H1 (cell line): ENCODE data around the gene SPPL3. TPM values are rescaled to one million over a fixed set of nuclear protein-coding genes. Genes with fewer than 3 reads are reported as not detected.

ENCODE experiments used
- CTCF ChIA-PET: fragments of 300-600 bp; sonication (Branson Sonifier 250); formaldehyde crosslinking; loops from one replicate; lab custom pipeline; 2021; ENCODE audit not compliant: partially characterized antibody; lab: Charles Lee
- POLR2A ChIA-PET: fragments of 300-600 bp; sonication (Branson Sonifier 250); formaldehyde crosslinking; loops from one replicate; lab custom pipeline; 2021; ENCODE audit warnings: inconsistent platforms; ENCODE audit not compliant: partially characterized antibody; lab: Charles Lee
- DNase-seq, 2 experiments: peaks; one replicate each; pipeline versions ENCODE4 v3.0.0 to v3.0.0-alpha.2; 2010 to 2022; ENCODE audit warnings: low spot score in 2 of 2, low read depth in 1 of 2, mixed read lengths in 1 of 2
- FAIRE-seq: peaks from 2 replicates; lab custom pipeline; 2011; peaks lifted over from hg19 to GRCh38; lab: Jason Lieb, UNC
- H2AFZ ChIP-seq: 2 replicates; pipeline ENCODE4 v1.8.1; 2012; ENCODE audit warnings: low read length, inconsistent platforms
- H2AK5ac ChIP-seq: 2 replicates; pipeline ENCODE4 v1.6.1; 2013; ENCODE audit warnings: low read depth, low read length
- H2BK120ac ChIP-seq: replicated peaks from 2 replicates; pipeline ENCODE3; 2013; ENCODE audit warnings: low read depth, low read length, inconsistent platforms
- H2BK12ac ChIP-seq: 2 replicates; pipeline ENCODE4 v1.6.1; 2013; ENCODE audit warnings: low read depth, low read length
- H2BK15ac ChIP-seq: 2 replicates; pipeline ENCODE4 v1.6.1; 2013; ENCODE audit warnings: low read length
- H2BK20ac ChIP-seq: 2 replicates; pipeline ENCODE4 v1.6.1; 2013; ENCODE audit warnings: low read length
- H2BK5ac ChIP-seq: 2 replicates; pipeline ENCODE4 v1.6.1; 2013; ENCODE audit warnings: low read depth, low read length
- H3K14ac ChIP-seq: 2 replicates; pipeline ENCODE4 v1.6.1; 2013; ENCODE audit warnings: inconsistent platforms; ENCODE audit not compliant: insufficient read length
- H3K18ac ChIP-seq: 2 replicates; pipeline ENCODE4 v1.6.1; 2013; ENCODE audit warnings: low read length; ENCODE audit errors: extremely low read depth
- H3K23ac ChIP-seq: 2 replicates; pipeline ENCODE4 v1.6.1; 2013; ENCODE audit warnings: inconsistent platforms; ENCODE audit not compliant: insufficient read length
- H3K23me2 ChIP-seq: 2 replicates; pipeline ENCODE4 v1.6.1; 2013; ENCODE audit warnings: low read depth, low read length
- H3K27ac ChIP-seq: 2 replicates; pipeline ENCODE4 v1.6.1; 2011; ENCODE audit warnings: low read depth, low read length, inconsistent platforms
- H3K27me3 ChIP-seq, 4 experiments: replicated peaks in 1 of 4; 1 replicate in 1 of 4; 2 replicates in 3 of 4; pipeline versions ENCODE4 v1.6.1 to v1.8.1; 2011 to 2013; ENCODE audit warnings: low read length in 3 of 4, mild to moderate bottlenecking in 3 of 4, inconsistent platforms in 2 of 4, mixed read lengths in 2 of 4, moderate library complexity in 1 of 4; ENCODE audit not compliant: control insufficient read depth in 3 of 4, insufficient read depth in 3 of 4; ENCODE audit errors: extremely low read depth in 1 of 4
- H3K36me3 ChIP-seq, 4 experiments: 2 replicates each; pipeline versions ENCODE4 v1.6.1 to v1.8.1; 2011 to 2013; ENCODE audit warnings: mild to moderate bottlenecking in 4 of 4, low read length in 3 of 4, moderate library complexity in 2 of 4, control low read depth in 1 of 4, inconsistent platforms in 1 of 4; ENCODE audit not compliant: insufficient read depth in 4 of 4, control insufficient read depth in 2 of 4
- H3K4ac ChIP-seq: replicated peaks from 2 replicates; pipeline ENCODE3; 2013; ENCODE audit warnings: low read length, low read depth, mixed read lengths, inconsistent platforms; ENCODE audit not compliant: insufficient read length
- H3K4me1 ChIP-seq, 4 experiments: replicated peaks in 1 of 4; 1 replicate in 1 of 4; 2 replicates in 3 of 4; pipeline versions ENCODE4 v1.6.1 to v1.8.1; 2011 to 2013; ENCODE audit warnings: low read length in 3 of 4, inconsistent platforms in 2 of 4, mixed read lengths in 1 of 4; ENCODE audit not compliant: insufficient read depth in 4 of 4, control insufficient read depth in 3 of 4
- H3K4me2 ChIP-seq, 2 experiments: 2 replicates each; pipeline versions ENCODE4 v1.6.1 to v1.8.1; 2011 to 2013; ENCODE audit warnings: low read depth in 2 of 2, low read length in 2 of 2, control low read depth in 1 of 2, inconsistent platforms in 1 of 2, mild to moderate bottlenecking in 1 of 2; ENCODE audit not compliant: insufficient read depth in 1 of 2
- H3K4me3 ChIP-seq, 4 experiments: fragments of 200-600, 300-600 bp in 1 of 4; sonication (generic), shearing (Covaris generic), sonication (Bioruptor Twin) in 1 of 4; 2 replicates each; pipeline versions ENCODE4 v1.5.1 to v1.8.1; 2011 to 2016; ENCODE audit warnings: low read length in 4 of 4, low read depth in 3 of 4, control low read depth in 2 of 4, inconsistent platforms in 2 of 4, mild to moderate bottlenecking in 2 of 4, mixed read lengths in 1 of 4, moderate library complexity in 1 of 4; ENCODE audit not compliant: insufficient read depth in 2 of 4; ENCODE audit errors: extremely low read depth in 1 of 4
- H3K56ac ChIP-seq: replicated peaks from 2 replicates; pipeline ENCODE3; 2013; ENCODE audit warnings: low read depth, mild to moderate bottlenecking, mixed read lengths, low read length, inconsistent platforms; ENCODE audit not compliant: insufficient read length
- H3K79me1 ChIP-seq: 2 replicates; pipeline ENCODE4 v1.6.1; 2013; ENCODE audit warnings: low read depth, low read length, control low read depth
- H3K79me2 ChIP-seq, 2 experiments: 2 replicates each; pipeline versions ENCODE4 v1.6.1 to v1.8.1; 2012 to 2013; ENCODE audit warnings: low read length in 2 of 2, mild to moderate bottlenecking in 2 of 2, inconsistent platforms in 1 of 2; ENCODE audit not compliant: insufficient read depth in 2 of 2, control insufficient read depth in 1 of 2
- H3K9ac ChIP-seq, 4 experiments: replicated peaks in 1 of 4; 1 replicate in 1 of 4; 2 replicates in 3 of 4; pipeline versions ENCODE4 v1.6.1 to v1.8.1; 2011 to 2013; ENCODE audit warnings: low read depth in 3 of 4, low read length in 3 of 4, control low read depth in 2 of 4, mild to moderate bottlenecking in 2 of 4, moderate library complexity in 2 of 4, inconsistent platforms in 1 of 4; ENCODE audit errors: extremely low read depth in 1 of 4
- H3K9me3 ChIP-seq, 2 experiments: 2 replicates each; pipeline versions ENCODE4 v1.6.1 to v1.8.1; 2012 to 2013; ENCODE audit warnings: mild to moderate bottlenecking in 2 of 2, moderate library complexity in 2 of 2, control low read depth in 1 of 2, inconsistent platforms in 1 of 2, low read depth in 1 of 2, low read length in 1 of 2, mixed read lengths in 1 of 2; ENCODE audit not compliant: insufficient read depth in 2 of 2
- H4K20me1 ChIP-seq, 2 experiments: replicated peaks in 1 of 2; 2 replicates each; pipeline versions ENCODE3 to v1.8.1; 2011 to 2013; ENCODE audit warnings: inconsistent platforms in 2 of 2, low read length in 2 of 2, mild to moderate bottlenecking in 1 of 2; ENCODE audit not compliant: insufficient read depth in 2 of 2, control insufficient read depth in 1 of 2
- H4K5ac ChIP-seq: 2 replicates; pipeline ENCODE4 v1.6.1; 2013; ENCODE audit warnings: low read length, low read depth, mixed read lengths, inconsistent platforms; ENCODE audit not compliant: insufficient read length
- H4K8ac ChIP-seq: 2 replicates; pipeline ENCODE4 v1.8.0; 2013; ENCODE audit warnings: mild to moderate bottlenecking, moderate library complexity, low read length, inconsistent platforms; ENCODE audit not compliant: insufficient read depth; ENCODE audit errors: extremely low read depth
- H4K91ac ChIP-seq: replicated peaks from 2 replicates; pipeline ENCODE3; 2013; ENCODE audit warnings: low read length, mixed read lengths, inconsistent platforms; ENCODE audit not compliant: insufficient read length
- CBX8 ChIP-seq: fragments of 300-800, 300-1000 bp; sonication (generic); IDR thresholded peaks from 2 replicates; pipeline ENCODE4 v1.7.1; 2016; ENCODE audit warnings: low read depth, low read length, borderline replicate concordance
- WGBS, 2 experiments: shearing (Covaris generic) in 1 of 2; methylation state at CpG; one replicate each; pipeline versions ENCODE4 v1.1.6 to v1.1.7; 2013 to 2015; ENCODE audit warnings: low lambda C conversion rate in 2 of 2, mixed read lengths in 2 of 2, inconsistent platforms in 1 of 2, low coverage in 1 of 2, missing lambda C conversion rate in 1 of 2; ENCODE audit not compliant: insufficient replicate concordance in 2 of 2, insufficient coverage in 1 of 2, insufficient read length in 1 of 2; ENCODE audit errors: extremely low coverage in 1 of 2, missing lambda C conversion rate in 1 of 2; 5-methylcytosine and 5-hydroxymethylcytosine counted together
- polyA plus RNA-seq, 7 experiments: library from polyadenylated mRNA; depleted of rRNA in 3 of 7; stranded (reverse) in 5 of 7; unstranded in 2 of 7; fragments of >200 nt in 5 of 7; fragments of 200-250 nt in 2 of 7; gene quantifications; 1 replicate in 5 of 7; 2 replicates in 1 of 7; 4 replicates in 1 of 7; pipeline versions ENCODE4 v1.2.1 to v1.2.3, GENCODE V29; 2011 to 2013; ENCODE audit warnings: missing spikeins in 2 of 7, mixed read lengths in 2 of 7
- total RNA-seq: library from RNA; stranded (reverse); fragmentation: NEBNext Ultra II Directional; extraction: Animal tissue kit (Norgen Biotek cat#: 25700); gene quantifications from 2 replicates; pipeline ENCODE4 v1.2.1, GENCODE V29; 2021

The SPPL3 gene
- total and polyA plus RNA-seq, 2 of the 8 experiments (the other 6 are each of a cell fraction or from before 2014, with no cell fraction given), result 27.3 to 48.4 TPM

DNA sequence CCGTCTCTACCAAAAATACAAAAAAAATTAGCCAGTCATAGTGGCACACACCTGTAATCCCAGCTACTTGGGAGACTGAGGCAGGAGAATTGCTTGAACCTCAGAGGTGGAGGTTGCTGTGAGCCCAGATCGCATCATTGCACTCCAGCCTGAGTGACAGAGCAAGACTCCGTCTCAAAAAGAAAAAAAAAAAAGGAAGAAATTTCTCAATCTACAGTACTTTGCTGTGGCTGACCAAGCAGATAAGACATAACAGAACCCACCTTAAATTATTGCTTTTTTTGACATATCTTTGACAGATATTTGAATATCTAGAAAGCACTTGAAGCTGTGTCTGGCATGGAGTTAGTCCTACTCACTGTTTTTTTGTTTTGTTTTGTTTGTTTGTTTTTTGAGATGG is 39.3 kb upstream of the SPPL3 start:
- H3K4me3 ChIP-seq, result no peak overlapping the region
- FAIRE-seq, result no peak
- no peak overlapping the region for H2BK120ac ChIP-seq

More for the DNA sequence above, 39.3 kb upstream of the SPPL3 start:
- no peak overlapping the region for H4K91ac ChIP-seq
- no peak for TF ChIP-seq CBX8
- no peak overlapping the region for H2AFZ ChIP-seq
- no peak overlapping the region for H2AK5ac ChIP-seq
- WGBS, 2 experiments, result 100% methylated on average over 2 of the region's 3 CpGs; no CpG with 5 or more reads in 1 of the 2 experiments
- H2BK15ac ChIP-seq, result no peak overlapping the region
- H2BK12ac ChIP-seq, result no peak overlapping the region
- H2BK20ac ChIP-seq, result no peak overlapping the region
- H3K56ac ChIP-seq, result no peak overlapping the region
- H3K23me2 ChIP-seq, result no peaks in the 10 kb centered on the region
- no peak overlapping the region for H3K14ac ChIP-seq
- no peak overlapping the region for H4K8ac ChIP-seq
- H3K36me3 ChIP-seq, result no peaks in the 10 kb centered on the region
- H3K79me2 ChIP-seq, result no peaks in the 10 kb centered on the region
- H4K20me1 ChIP-seq, result no peaks in the 10 kb centered on the region
- no peaks in the 10 kb centered on the region for H3K4me1 ChIP-seq
- no peak for DNase-seq
- no peaks in the 10 kb centered on the region for H3K27me3 ChIP-seq
- H3K18ac ChIP-seq, result no peak overlapping the region
- no peak overlapping the region for H3K9ac ChIP-seq
- CTCF ChIA-PET, result interaction anchor here (0.6 to 2.2 kb wide), 18 partner anchors 9 to 383 kb away, joined by 3 to 17 read pairs (median 4); partner anchors contain the start of gene HNF1A
- no peak overlapping the region for H4K5ac ChIP-seq
- no peak overlapping the region for H3K4me2 ChIP-seq
- H3K9me3 ChIP-seq, result no peaks in the 10 kb centered on the region
- no peaks in the 10 kb centered on the region for H3K79me1 ChIP-seq
- no peak overlapping the region for H3K27ac ChIP-seq
- H2BK5ac ChIP-seq, result no peak overlapping the region
- no peak overlapping the region for H3K4ac ChIP-seq
- no peak overlapping the region for H3K23ac ChIP-seq
- POLR2A ChIA-PET, result no interaction called here
